Neutrophil (primary cell): Measurements from ENCODE around the gene CDH13.

Experiments used
- H3K27ac ChIP-seq: fragments of 200-600 bp; sonication (generic); 2 replicates; pipeline ENCODE4 v1.5.1; 2016; ENCODE audit warnings: mild to moderate bottlenecking, moderate library complexity
- H3K27me3 ChIP-seq: fragments of 200-600 bp; sonication (generic); 2 replicates; pipeline ENCODE4 v1.6.0; 2016; ENCODE audit warnings: mild to moderate bottlenecking
- H3K36me3 ChIP-seq: fragments of 200-600 bp; sonication (generic); 2 replicates; pipeline ENCODE4 v1.5.1; 2017
- H3K4me1 ChIP-seq, 2 experiments: fragments of 200-600 bp in 1 of 2; sonication (generic) in 1 of 2; 1 replicate in 1 of 2; 2 replicates in 1 of 2; pipeline versions ENCODE4 v1.5.1 to v1.6.1; 2013 to 2016; ENCODE audit warnings: low read depth in 1 of 2, low read length in 1 of 2, mild to moderate bottlenecking in 1 of 2, moderate library complexity in 1 of 2; ENCODE audit not compliant: control insufficient read depth in 1 of 2, insufficient read depth in 1 of 2
- H3K4me3 ChIP-seq, 2 experiments: fragments of 200-600 bp in 1 of 2; sonication (generic) in 1 of 2; 1 replicate in 1 of 2; 2 replicates in 1 of 2; pipeline ENCODE4 v1.5.1; 2013 to 2016; ENCODE audit warnings: low read depth in 1 of 2, low read length in 1 of 2, mild to moderate bottlenecking in 1 of 2, moderate library complexity in 1 of 2
- H3K9me3 ChIP-seq: fragments of 200-600 bp; sonication (generic); 2 replicates; pipeline ENCODE4 v1.5.1; 2016
- TF ChIP-seq, protein P1 (sequence below): fragments of 200-600 bp; sonication (generic); IDR thresholded peaks from 2 replicates; pipeline ENCODE4 v1.5.1; 2016; ENCODE audit warnings: antibody characterized with exemption

CDH13 gene

DNA sequence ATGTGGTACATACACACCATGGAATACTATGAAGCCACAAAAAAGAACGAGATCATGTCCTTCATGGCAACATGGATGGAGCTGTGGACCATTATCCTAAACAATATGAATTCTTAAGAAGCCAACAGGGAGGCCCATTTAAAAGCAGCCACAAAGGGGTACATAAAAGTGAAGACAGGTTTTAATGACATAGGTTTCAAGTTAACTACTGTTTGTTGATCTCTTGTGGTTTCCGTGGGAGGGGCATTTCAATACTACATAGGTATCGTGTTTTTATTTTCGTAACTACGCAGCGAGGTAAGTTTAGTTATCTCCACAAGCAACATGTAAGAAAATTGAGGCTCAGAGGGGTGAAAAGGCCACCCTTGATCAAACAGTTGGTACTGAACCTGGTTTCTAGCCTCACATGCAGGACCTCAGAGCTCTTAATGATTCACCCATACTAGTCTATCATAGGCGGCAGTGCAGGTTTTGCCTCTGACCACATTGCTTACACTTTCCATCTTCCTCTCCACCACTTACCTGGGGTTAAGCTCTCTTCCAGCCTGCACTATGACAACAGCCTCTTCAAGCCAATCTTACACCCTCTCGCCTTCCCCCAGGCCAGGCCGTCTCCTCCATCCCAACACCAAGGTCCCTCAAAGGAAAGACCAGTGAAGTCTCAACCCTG, 646.9 kb downstream of the CDH13 start:
- no peaks in the 10 kb centered on the region for H3K27me3 ChIP-seq
- H3K27ac ChIP-seq, result no peak overlapping the region
- TF ChIP-seq, protein P1, sequence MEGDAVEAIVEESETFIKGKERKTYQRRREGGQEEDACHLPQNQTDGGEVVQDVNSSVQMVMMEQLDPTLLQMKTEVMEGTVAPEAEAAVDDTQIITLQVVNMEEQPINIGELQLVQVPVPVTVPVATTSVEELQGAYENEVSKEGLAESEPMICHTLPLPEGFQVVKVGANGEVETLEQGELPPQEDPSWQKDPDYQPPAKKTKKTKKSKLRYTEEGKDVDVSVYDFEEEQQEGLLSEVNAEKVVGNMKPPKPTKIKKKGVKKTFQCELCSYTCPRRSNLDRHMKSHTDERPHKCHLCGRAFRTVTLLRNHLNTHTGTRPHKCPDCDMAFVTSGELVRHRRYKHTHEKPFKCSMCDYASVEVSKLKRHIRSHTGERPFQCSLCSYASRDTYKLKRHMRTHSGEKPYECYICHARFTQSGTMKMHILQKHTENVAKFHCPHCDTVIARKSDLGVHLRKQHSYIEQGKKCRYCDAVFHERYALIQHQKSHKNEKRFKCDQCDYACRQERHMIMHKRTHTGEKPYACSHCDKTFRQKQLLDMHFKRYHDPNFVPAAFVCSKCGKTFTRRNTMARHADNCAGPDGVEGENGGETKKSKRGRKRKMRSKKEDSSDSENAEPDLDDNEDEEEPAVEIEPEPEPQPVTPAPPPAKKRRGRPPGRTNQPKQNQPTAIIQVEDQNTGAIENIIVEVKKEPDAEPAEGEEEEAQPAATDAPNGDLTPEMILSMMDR, result no peak
- no peaks in the 10 kb centered on the region for H3K36me3 ChIP-seq
- no peaks in the 10 kb centered on the region for H3K9me3 ChIP-seq
- no peak overlapping the region for H3K4me3 ChIP-seq
- no peaks in the 10 kb centered on the region for H3K4me1 ChIP-seq

DNA sequence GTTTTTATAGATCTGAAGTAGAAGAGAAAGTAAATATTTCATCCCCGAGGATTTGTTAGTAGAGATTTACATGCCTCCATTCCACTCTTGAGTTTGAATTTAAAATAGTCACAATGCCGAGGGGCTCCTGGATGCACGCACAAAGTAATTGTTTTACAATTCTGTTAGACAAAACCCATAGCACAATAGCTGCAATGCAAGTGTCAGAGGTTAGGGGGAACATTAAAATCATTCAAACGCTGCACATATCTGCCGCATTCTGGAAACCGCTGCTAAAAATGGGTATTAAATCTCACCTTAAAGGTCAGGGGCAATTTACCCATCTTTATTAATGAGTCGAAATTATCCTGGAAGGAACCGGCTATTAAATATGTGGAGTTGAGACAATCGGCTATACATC, 652.5 kb downstream of the CDH13 start:
- Histone ChIP-seq H3K36me3 (no peaks in the 10 kb centered on the region), H3K4me1 (no peaks in the 10 kb centered on the region), H3K27ac (no peak overlapping the region), H3K9me3 (no peaks in the 10 kb centered on the region), H3K27me3 (no peaks in the 10 kb centered on the region), H3K4me3 (no peak overlapping the region)
- TF ChIP-seq, protein P1, result no peak

DNA sequence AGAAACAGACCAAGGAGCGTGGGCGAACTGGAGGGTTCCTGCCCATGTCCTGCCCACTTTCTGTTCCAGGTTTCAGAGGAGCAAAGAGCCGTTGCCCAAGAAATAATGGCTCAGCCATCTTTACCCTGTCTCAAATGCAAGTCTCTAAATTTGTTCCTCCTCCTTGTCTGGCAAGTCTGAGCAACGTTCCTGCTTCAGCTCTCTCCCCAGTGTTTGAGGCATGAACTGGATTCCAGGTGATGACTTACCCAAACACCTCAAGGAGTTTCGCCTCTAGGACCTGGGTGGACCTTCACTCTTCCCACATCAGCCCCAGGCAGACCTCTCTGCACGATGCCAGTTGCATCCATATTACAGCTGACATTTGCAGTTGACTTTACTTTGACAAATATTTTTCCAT, 659.2 kb downstream of the CDH13 start:
- no peak overlapping the region for H3K27ac ChIP-seq
- TF ChIP-seq, protein P1, result no peak
- no peak overlapping the region for H3K4me3 ChIP-seq
- no peaks in the 10 kb centered on the region for H3K27me3 ChIP-seq
- H3K4me1 ChIP-seq, result no peaks in the 10 kb centered on the region
- H3K36me3 ChIP-seq, result no peaks in the 10 kb centered on the region
- no peaks in the 10 kb centered on the region for H3K9me3 ChIP-seq

DNA sequence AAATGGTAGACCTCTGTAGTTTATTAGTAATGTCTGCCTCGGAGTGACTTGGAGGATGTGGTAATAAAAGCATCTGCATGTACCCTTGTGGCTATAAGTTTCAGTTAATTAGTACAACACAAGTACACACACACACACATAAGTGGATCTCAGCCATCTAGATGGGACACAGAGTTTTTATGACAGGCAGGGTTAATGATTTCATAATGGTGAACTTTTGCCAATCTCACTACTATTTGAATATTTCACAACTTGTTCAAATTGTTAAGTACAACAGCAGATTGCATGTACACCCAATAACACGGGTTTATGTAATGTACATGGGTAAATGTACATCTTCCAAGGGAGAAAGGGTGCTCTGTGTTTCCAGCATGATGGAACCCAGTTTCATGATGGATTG, 669.7 kb downstream of the CDH13 start:
- H3K27me3 ChIP-seq, result no peaks in the 10 kb centered on the region

DNA sequence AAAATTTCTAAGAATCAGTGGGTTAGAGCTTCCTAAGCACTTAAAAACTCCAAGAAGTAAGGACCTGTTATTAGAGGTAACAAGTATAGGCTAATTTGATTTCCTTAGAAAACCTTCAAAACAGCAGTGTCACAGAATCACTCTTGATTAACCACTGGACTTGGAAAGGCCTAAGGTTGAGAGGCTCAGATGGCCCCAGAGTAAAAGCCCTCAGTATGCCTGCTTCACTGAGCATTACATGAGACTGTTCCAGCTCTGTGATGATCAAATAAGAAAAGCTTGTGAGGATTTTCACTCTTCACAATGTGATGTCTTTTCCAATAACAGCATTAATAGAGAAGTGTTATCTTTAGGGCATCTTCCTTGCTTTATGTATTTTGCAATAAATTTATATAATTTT, 671.8 kb downstream of the CDH13 start:
- H3K9me3 ChIP-seq, result no peaks in the 10 kb centered on the region
- H3K36me3 ChIP-seq, result no peaks in the 10 kb centered on the region
- TF ChIP-seq, protein P1, result no peak
- no peaks in the 10 kb centered on the region for H3K27me3 ChIP-seq
- H3K4me3 ChIP-seq, result no peak overlapping the region
- no peak overlapping the region for H3K27ac ChIP-seq
- no peaks in the 10 kb centered on the region for H3K4me1 ChIP-seq

More for the DNA sequence above, 669.7 kb downstream of the CDH13 start:
- no peaks in the 10 kb centered on the region for H3K36me3 ChIP-seq
- H3K4me1 ChIP-seq, result no peaks in the 10 kb centered on the region
- no peak overlapping the region for H3K4me3 ChIP-seq
- TF ChIP-seq, protein P1, result no peak
- H3K9me3 ChIP-seq, result no peaks in the 10 kb centered on the region
- H3K27ac ChIP-seq, result no peak overlapping the region
